ENCODE results near the gene TEC.

TEC gene

DNA sequence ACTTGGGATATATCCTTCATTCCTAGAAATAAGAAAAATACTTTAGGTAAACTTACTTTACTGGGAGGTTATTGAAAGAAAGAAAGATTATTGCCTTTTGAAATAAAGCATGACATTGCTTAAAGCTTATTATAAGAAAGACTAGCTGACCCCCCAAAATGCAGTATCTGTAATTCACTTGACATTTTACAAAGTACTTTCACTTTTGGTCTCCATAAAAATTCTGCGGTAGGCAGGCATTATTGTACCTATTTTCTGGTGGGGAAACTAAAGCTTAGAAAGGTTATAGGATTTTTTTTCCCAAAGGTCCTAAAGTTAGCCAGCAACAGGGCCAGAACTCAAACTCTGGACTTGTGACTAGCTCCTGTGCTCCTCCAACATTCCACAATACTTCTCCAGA, 105.9 kb downstream of the TEC start:
- DNase-seq (ENCODE audit: low read depth) = no peak

DNA sequence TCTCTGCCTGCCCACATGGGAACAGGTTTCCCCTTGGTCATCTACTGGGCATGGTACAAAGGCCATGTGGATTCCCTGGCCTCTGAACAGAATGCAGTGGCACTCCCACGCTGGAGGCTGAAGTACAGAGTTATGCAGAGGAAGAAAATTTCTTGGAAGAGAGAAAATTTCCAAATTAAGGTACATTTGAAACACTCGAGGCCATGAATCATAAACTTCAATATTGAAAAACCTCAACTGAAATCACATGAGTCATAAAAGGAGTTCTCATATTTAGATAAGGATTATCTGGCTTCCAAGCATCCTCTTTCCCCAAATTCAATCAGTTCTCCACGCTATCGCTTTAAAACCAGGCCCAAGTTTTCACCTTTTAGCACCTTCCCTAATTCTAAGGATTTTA, 107.5 kb downstream of the TEC start:
- no peak for DNase-seq (ENCODE audit: low read depth)

DNA sequence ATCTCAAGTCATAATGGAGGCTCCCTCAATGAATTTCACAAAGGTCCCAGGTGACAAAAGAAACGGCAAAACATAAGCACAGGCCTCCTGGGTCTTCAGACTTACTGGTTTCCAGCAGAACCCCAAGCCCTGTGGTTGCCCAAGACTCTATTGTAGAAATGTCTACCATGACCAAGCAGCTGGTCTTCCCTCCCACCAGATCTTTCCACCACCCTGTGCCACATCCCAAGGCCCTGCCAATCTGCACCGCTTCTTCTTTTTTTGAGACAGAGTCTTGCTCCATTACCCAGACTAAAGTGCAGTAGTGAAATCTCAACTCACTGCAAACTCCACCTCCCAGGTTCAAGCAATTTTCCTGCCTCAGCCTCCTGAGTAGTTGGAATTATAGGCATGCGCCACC, 112.4 kb downstream of the TEC start:
- no peak for DNase-seq (ENCODE audit: low read depth)

DNA sequence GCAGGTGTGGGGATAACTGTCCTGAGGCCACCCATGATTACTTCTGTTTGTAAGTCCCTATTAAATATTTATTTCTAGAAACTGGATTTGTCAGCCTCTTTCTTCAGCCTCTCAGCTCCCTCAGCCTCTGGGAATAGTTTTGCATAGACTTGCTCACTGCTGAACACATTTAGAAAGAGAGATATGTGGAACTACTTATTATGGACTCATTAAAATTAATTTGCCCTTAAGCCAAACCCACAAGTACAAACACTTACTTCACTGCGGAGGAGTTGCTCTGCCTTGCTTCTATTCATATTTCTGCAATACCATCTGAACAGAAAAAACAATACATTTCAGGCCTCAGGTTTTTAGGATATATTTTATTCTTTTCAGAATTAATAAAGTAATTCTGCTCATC, 113.2 kb downstream of the TEC start:
- DNase-seq (ENCODE audit: low read depth) = no peak

DNA sequence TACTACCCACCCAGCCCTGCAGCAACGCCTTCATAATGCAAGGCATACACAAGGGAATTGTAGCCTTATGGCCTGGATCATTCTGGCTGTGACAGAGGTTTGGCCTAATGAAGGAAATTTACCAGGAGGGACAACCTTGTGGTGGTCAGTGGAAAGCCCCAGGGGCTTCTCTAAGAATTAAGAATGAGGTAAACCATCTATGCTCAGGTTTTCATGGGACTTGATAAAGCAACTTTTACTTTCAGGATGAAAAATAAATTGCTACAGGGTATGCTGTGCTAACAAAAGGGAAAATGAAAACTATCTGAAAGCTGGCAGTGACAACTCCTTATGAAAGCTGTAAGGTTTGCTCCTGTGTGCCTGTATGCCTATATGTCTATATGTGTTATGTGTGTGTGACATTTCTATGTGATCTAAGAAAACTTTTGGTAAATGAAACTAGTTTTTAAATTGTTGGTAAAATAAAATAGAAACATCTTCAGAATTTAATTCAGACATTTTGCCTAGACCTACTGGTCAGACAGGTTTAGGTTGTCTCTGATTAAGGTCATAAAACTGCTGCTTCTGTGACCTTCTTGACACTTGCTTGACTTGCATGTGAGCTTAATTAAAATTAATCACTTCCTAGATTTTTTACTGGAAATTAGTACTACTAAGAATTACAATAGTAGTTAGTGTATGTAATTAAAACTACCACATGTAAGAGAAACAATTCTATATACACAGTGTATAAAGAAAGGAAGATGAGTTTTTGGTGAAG, 115.7 kb downstream of the TEC start:
- no peak for DNase-seq (ENCODE audit: low read depth)

DNA sequence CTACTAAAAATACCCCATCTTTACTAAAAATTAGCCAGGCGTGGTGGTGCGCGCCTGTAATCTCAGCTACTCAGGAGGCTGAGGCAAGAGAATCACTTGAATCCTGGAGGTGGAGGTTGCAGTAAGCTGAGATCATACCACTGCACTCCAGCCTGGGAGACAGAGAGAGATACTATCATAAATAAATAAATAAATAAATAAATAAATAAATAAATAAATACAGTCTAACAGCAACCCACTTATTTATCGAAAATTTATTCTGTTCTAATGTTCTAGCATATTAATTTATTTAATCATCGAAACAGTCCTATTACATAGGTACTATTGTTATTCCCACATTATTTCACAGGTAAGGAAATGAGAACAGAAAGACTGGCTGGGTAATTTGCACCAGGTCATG, 117.4 kb downstream of the TEC start:
- no peak for DNase-seq (ENCODE audit: low read depth)

DNA sequence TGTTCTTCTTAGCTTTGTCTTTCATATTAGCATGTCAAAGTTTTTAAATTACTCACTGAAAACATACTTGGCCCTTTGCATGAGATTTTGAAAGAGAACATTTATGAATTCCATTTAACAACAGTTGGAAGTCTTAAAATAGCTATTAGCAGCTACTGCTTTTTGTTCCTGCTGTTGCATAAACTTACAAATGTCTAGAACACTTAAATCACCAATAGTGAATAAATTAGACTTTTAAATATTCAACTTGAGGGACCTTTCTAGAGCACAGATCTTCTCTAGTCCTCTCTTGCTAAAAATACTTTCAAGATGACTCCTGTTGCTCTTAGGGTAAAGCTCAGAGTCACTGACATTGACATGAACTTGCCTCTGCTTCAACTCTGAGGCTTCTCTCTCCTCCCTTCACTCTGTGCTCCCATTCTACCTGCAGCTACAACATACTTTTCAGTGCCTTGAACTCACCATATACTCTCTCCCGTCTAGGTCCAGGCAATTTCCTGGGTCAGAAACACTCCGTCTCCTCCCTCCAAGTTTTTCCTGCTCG, 119.7 kb downstream of the TEC start:
- DNase-seq (ENCODE audit: low read depth) = no peak

DNA sequence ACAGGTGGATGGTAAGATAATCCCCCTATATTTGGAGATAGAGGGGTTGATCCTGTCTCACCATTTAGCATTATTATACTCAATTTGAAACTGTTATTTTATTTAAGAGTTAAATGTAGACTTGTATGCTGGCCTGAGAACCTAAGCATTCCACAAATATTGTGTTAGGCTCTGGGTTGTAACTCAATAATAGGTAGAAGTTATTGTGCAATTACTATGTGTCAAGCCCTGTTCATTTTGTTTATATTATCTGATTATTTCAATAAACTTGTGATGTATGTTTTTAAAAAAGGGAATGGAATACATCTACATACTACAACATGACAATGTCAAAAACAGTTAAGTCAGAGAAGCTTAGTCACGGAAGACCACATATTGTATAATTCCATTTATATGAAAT, 122.0 kb downstream of the TEC start:
- DNase-seq (ENCODE audit: low read depth) = no peak

DNA sequence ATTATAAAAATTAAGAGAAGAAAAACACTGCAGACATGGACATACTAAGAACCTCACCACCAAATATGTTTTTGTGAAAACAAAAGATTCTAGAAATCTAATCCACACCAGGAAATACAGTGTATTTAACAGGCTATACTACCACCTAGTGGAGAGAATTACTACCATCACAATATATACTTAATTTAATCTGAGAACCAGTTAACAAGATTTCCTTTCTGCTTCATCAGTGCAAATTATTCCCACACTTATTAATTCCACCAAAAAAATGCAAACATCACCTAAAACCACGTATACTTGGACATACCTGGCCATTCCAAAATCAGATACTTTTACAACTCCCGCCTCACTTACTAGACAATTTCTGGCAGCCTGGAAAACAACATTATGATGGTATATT, 128.6 kb downstream of the TEC start:
- no peak for DNase-seq (ENCODE audit: low read depth)

DNA sequence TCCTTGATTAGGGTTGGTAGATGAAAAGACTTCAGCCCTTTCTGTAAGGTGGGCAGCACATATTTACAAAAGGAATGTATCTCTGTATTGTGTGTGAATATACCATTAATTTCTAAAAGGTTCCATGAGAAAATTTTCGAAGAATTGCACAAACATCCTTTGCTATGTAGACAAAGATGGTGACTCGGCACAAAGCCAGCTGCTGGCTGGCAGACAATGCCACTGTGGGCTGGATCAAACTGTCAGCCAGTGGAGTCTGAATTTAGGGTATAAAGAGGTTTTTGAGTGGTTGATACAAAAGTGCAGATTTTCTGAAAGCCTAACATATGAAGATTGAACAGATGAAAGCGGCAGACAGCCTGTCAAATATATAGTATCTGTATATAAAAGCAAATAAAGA, 129.9 kb downstream of the TEC start:
- no peak for DNase-seq (ENCODE audit: low read depth)

DNA sequence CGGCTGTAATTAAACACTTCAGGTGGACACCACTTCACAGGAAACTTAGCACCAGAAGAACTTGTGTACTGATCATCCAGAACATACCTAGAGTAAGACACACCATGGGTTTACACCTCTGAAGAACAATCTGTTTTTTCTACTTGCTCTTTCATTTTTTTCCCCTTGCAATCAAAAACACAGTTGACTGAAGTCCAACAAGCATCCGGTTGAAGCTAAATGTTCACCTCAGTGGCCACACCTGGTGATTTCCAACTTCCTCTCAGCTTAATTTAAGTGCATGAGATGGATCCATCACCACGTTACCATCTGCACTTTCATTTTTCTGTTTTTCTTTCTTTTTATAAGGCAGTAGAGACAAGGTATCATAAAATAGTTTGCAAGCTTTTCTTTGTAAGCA, 130.7 kb downstream of the TEC start:
- DNase-seq (ENCODE audit: low read depth) = no peak

DNA sequence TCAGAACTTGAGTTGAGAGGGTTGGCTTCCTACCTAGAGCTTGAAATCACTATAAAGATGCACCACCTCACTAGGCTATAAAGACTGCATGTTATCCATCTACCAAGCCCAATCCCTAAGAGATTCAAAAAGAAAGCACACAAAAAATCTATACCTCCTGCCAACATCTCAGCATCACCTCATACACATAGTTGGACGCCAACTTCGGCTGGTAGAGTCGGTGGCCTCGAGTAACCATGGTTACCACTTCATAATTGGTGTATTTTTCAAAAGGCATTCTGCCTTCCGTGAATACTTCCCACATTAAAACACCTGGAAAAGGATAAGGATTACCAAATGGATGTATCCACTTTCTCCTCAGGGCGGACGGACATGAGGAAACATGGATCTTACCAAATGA, 131.1 kb downstream of the TEC start:
- no peak for DNase-seq (ENCODE audit: low read depth)

DNA sequence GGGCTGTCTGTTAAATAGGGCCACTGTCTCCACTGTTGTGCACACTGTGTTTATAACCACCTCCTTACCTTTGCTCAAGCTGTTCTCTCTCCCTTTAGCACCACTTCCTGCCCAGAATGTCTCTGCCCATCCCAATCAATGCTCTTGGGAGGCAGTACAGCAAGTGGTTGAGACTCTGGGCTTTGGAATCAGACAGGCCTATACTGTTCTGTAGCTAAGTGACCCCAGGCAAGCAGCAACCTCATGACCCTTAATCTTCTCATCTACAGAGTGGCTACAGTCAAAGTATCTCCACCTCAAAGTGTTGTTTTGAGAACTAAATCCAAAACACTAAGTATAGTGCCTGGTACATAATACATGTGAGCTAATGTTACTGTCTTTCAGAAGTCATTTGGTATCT, 131.8 kb downstream of the TEC start:
- no peak for DNase-seq (ENCODE audit: low read depth)

DNA sequence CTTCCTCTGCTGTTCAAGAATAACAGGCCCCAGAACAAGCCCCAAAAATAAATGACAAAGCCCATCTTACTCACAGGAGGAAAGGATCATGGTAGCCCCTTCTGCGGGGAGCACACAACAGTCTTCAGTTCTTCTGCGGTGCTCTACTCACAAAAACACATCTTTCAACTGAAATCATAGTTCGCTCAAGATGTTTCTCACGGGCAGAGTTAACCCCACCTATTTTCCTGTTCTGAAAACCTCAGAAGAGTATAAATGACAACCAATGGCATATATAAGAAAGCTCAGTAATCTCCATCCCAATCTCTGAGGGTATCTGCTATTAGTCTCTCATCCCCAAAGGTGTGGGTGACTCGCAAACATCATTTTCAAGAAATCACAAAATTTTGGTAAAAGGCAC, 135.6 kb downstream of the TEC start, which contains the start of gene TXK:
TXK (minus strand) TSS at position 170 of the 400 bp plus-strand sequence; CDS start at position 90, 80 bp downstream.
- DNase-seq (ENCODE audit: low read depth) = no peak

DNA sequence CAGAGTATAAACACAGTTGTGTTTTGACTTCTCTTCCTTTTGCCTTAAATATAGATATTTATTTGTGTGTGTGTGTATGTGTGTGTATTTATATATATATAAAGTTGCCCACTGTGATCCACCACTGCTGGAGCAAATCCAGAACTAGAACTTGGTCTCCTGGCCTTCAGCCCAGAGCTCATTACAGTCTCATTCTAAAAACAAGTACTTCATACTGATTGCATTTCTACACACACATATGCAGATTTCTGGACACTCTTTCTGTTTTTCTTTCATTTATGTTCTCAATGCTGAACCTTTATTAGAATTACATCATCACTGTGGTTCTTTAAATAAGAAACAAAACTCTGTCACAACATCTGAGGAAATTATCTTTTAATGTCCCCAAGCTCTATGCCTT, 136.0 kb downstream of the TEC start:
- no peak for DNase-seq (ENCODE audit: low read depth)

DNA sequence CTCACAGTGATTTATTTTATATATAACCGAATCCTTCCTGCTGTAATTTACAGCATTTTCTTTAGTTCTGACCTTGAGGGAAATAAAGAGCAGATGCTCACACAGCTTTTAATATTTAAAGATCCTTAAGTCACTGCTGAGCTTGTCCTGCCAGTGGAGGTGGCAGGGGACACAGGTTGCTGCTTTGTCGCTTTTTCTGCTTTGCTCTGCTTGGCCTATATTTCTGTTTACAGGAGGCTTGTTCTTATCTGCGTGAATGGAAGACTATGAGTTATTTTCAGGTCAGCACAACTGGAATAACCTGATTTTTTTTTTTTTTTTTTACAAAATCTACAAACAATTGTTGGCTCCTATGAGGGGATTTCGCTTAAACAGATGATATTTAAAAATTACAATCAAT, 137.9 kb downstream of the TEC start:
- DNase-seq (ENCODE audit: low read depth) = no peak

DNA sequence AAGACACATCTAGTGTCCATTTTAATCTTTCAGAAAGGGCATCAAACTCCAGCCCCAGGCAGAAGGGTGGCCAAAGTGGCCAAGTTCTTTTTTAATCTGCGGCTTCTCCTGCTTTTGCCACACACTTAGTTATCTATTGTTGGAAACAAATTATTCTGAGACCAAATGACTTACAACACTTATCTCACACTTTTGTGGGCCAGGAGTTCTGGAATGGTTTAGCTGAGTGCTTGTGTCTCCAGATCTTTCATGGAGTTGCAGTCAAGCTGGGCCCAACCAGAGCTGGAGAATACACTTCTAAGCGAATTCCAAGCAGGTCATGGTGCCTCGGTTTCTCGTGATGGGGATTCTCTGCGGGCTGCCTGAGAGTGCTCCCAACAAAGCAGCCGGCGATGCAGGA, 139.5 kb downstream of the TEC start:
- no peak for DNase-seq (ENCODE audit: low read depth)

DNA sequence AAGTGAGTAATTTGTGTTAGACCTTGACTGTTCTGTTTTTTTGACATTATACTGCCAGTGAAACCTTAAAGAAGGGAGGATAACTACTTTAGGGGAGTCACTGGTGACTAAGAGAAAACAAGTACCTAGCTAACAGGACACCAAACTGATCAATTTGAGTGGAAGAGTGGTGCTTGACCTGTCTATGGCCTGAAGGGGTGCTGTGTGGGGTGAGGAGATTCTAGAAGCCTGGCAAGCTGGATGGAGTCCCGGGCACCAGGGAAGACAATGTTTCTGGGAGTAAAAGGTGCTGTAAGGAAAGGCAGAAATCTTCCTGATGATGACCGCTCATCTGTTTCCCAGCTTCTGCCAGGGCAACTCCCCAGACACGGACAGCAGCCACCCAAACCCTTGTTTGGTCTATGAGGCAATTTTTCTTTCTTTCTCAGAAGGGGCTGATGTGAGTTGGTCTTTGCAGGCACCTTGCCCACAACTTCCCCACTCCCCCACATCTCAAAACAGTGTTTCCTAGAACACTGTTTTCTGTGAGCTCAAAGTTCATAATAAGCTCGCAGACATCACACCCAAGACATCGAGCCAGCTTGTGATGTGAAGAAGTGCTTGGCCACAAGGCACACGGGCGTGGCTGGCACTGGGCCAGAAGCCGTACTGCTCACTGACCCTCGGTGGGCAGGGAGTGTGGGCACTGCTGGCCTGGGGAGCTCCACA, 140.2 kb downstream of the TEC start:
- no peak for DNase-seq (ENCODE audit: low read depth)

DNA sequence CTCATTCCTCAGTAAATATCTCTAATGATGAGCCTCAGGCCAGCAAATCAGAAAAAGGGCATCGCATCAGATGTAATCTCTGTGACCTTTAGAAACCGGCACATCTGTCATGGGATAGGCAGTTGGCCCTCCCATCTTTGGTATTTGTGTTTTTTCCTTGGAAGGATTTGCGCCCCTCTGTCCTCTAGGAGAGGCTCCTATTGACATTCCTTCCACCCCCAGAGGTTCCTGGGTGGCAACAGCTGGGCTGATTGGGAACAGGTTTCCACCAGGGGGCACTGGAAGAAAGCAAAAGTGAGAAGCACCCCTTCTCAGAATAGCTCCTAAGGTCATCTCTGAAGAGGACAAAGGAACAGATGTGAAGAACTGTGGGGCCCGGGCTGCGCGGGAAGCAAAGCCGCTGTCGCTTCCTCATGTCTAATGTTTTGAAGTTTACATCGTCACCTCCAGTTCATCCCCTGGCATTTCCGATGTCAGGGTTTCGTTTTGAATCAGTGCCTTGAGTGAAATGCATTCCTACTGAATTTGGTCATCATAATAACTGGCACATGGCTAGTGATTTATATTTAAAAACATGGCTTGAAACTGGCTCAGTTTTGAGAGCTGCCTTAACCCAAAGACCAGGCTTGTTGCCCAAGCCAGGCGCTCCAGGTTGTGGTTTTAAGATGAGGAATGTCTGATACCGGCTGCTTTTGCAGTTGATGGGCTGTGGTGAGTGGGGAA, 141.8 kb downstream of the TEC start:
- peak; percentile 5 for DNase-seq (ENCODE audit: low read depth)

DNA sequence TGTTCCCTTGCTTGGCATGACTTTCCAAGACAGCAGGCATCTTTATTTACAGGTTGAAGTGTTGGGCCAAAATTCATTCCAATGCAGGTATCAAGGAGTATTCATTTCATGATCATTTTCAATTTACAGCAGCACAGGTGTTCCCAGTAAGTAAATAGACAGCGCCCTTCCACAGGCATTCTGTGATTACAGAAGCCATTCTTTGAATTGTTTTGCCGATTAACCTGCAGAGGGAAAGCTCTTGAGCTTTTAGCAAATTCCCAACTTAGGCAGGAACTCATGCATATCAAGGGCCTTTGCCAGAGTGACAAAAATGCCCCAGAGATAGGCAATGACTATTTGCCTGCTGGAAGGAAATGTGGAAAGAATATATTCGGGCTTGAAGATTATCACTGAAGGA, 142.4 kb downstream of the TEC start:
- no peak for DNase-seq (ENCODE audit: low read depth)

DNA sequence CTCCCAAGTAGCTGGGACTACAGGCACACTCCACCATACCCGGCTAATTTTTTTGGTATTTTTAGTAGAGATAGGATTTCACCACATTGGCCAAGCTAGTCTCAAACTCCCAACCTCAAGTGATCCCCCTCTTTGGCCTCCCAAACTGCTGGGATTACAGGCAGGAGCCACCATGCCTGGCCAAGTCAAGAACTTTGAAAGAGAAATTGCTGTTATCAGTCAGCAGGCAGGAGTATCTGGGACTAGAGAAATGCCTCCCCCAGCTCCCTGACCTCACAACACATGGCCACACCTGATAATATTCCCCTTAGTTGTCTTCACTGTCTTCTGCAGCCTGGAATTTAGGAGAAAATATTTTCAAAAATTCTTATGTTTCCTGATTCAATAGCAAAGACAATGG, 143.0 kb downstream of the TEC start:
- DNase-seq (ENCODE audit: low read depth) = no peak

DNA sequence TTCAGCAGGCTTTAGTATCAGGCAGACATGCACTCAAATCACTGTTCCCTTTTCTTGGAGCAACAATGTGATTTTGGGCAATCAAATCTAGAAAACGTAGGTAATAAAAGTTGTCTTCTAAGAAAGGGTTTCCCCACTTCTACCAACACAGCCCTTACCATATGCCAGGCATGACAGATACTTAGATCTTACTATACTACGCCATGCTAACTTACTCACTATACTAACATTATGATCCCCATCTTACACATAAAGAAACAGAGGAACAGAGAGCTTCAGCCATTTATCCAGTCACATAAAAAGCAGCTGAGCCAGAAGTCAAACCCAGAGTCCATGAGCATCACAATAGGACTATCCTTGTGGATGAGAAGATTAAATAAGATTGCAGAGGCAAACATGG, 144.8 kb downstream of the TEC start:
- DNase-seq (ENCODE audit: low read depth) = no peak

DNA sequence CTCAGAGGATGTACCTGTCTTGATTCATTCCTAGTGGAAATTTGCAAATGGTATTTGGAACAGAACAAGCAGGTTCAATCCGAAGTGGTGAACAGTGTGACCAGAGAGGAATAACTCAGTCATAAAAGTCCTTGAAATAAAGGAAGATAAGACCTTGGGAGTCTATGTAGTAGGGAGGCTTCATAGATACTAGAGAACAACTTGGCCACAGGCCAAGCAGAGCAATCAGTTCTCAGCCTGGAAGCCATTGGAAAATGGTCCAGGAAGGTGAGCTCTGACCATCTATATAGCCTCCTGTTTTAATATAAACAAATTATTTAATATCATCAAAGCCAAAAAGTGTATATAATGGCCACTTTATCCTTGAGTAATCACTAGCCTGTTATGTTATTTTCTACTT, 146.9 kb downstream of the TEC start:
- no peak for DNase-seq (ENCODE audit: low read depth)

Measured in T-helper 22 cell (primary cell).